Fibroblast of lung (primary cell): ENCODE measurements around the gene IL13RA1. TPM values are rescaled to one million over a fixed set of nuclear protein-coding genes. Genes with fewer than 3 reads are reported as not detected.

ENCODE experiments used
- DNase-seq, 2 donors: peaks; one replicate each; pipeline versions ENCODE4 v3.0.0 to v3.0.0-alpha.2; 2010; ENCODE audit warnings: low read depth in 2 of 2
- H2AFZ ChIP-seq: 2 replicates; pipeline ENCODE4 v1.5.1; 2012; ENCODE audit warnings: low read length, control low read depth, inconsistent platforms
- H3K27ac ChIP-seq: 2 replicates; pipeline ENCODE4 v1.5.1; 2011; ENCODE audit warnings: low read length, control low read depth; ENCODE audit not compliant: insufficient read depth
- H3K27me3 ChIP-seq: 2 replicates; pipeline ENCODE4 v1.5.1; 2011; ENCODE audit warnings: mild to moderate bottlenecking, low read length; ENCODE audit not compliant: control insufficient read depth, insufficient read depth
- H3K36me3 ChIP-seq: 2 replicates; pipeline ENCODE4 v1.5.1; 2011; ENCODE audit warnings: low read length; ENCODE audit not compliant: control insufficient read depth, insufficient read depth
- H3K4me1 ChIP-seq: 2 replicates; pipeline ENCODE4 v1.5.1; 2011; ENCODE audit warnings: low read length; ENCODE audit not compliant: control insufficient read depth, insufficient read depth; ENCODE audit errors: extremely low read depth
- H3K4me2 ChIP-seq: 2 replicates; pipeline ENCODE4 v1.5.1; 2011; ENCODE audit warnings: low read length, control low read depth; ENCODE audit not compliant: insufficient read depth; ENCODE audit errors: extremely low read depth
- H3K4me3 ChIP-seq, 4 experiments: fragments of 200-600 bp in 1 of 4; sonication (generic) in 1 of 4; replicated peaks in 1 of 4; 2 replicates each; pipeline ENCODE4 v1.5.1; 2011 to 2016; ENCODE audit warnings: low read length in 4 of 4, low read depth in 3 of 4, mild to moderate bottlenecking in 3 of 4, control low read depth in 2 of 4, inconsistent platforms in 1 of 4, mixed read lengths in 1 of 4; ENCODE audit not compliant: insufficient read depth in 1 of 4; ENCODE audit errors: control extremely low read depth in 1 of 4
- H3K79me2 ChIP-seq: 2 replicates; pipeline ENCODE4 v1.5.1; 2012; ENCODE audit warnings: mild to moderate bottlenecking, low read length, inconsistent platforms; ENCODE audit not compliant: control insufficient read depth, insufficient read depth
- H3K9ac ChIP-seq: 2 replicates; pipeline ENCODE4 v1.5.1; 2011; ENCODE audit warnings: mild to moderate bottlenecking, low read length, control low read depth; ENCODE audit not compliant: insufficient read depth
- H3K9me3 ChIP-seq: 2 replicates; pipeline ENCODE4 v1.5.1; 2012; ENCODE audit warnings: low read depth, low read length; ENCODE audit not compliant: control insufficient read depth, insufficient read depth
- H4K20me1 ChIP-seq: 2 replicates; pipeline ENCODE4 v1.5.1; 2011; ENCODE audit warnings: low read length; ENCODE audit not compliant: control insufficient read depth, insufficient read depth; ENCODE audit errors: extremely low read depth
- EZH2 ChIP-seq: IDR thresholded peaks from 2 replicates; pipeline ENCODE4 v1.5.1; 2012; ENCODE audit warnings: low read length, control low read depth, mild to moderate bottlenecking; ENCODE audit errors: missing control alignments
- polyA plus RNA-seq, 2 donors: library from polyadenylated mRNA; depleted of rRNA in 1 of 2; stranded (reverse) in 1 of 2; unstranded in 1 of 2; fragments of >200 nt; gene quantifications; 2 replicates each; pipeline ENCODE4 v1.2.1, GENCODE V29; 2011 to 2012; ENCODE audit warnings: missing spikeins in 1 of 2
- total RNA-seq: library from RNA; depleted of rRNA; stranded (reverse); fragments of >200 nt; gene quantifications from 2 replicates; pipeline ENCODE4 v1.2.1, GENCODE V29; 2014
- TF ChIP-seq, protein P1 (sequence below), 2 donors: IDR thresholded peaks in 1 of 2; conservative IDR thresholded peaks in 1 of 2; 1 replicate in 1 of 2; 2 replicates in 1 of 2; pipeline ENCODE4 v1.5.1; 2011 to 2012; ENCODE audit warnings: low read length in 2 of 2, control low read depth in 1 of 2, inconsistent platforms in 1 of 2, low read depth in 1 of 2, mild to moderate bottlenecking in 1 of 2

The IL13RA1 gene
- total and polyA plus RNA-seq, 2 donors (not counting 1 experiment from before 2014, with no cell fraction given) = 67.4 to 104 TPM

DNA sequence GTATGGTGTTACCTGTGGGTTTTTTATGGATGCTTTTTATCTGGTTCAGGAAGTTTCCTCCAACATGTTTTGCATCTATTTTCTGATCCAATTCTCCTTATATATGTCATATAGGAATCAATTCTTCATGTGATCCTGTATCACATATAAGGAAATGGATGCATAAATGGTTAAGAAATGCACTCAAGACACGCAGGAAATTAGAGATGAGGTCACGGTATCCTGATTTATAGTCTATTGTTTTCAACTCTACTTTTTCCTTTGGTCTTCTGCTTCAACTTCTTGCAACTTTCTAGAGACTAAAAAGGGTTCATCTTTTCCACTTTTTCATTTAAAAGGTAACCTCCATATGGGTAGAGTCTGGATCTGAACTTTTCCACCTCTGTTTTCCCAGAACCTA is 33.6 kb upstream of the IL13RA1 start:
- Histone ChIP-seq H3K36me3 (no peaks in the 10 kb centered on the region), H3K4me2 (no peak overlapping the region), H3K9me3 (no peaks in the 10 kb centered on the region), H3K9ac (no peak overlapping the region), H3K79me2 (no peaks in the 10 kb centered on the region), H4K20me1 (no peaks in the 10 kb centered on the region), H2AFZ (no peak overlapping the region), H3K4me3 (no peak overlapping the region), H3K27me3 (no peaks in the 10 kb centered on the region), H3K27ac (no peak overlapping the region), H3K4me1 (no peaks in the 10 kb centered on the region)
- DNase-seq = no peak
- no peak for TF ChIP-seq EZH2
- TF ChIP-seq, protein P1, sequence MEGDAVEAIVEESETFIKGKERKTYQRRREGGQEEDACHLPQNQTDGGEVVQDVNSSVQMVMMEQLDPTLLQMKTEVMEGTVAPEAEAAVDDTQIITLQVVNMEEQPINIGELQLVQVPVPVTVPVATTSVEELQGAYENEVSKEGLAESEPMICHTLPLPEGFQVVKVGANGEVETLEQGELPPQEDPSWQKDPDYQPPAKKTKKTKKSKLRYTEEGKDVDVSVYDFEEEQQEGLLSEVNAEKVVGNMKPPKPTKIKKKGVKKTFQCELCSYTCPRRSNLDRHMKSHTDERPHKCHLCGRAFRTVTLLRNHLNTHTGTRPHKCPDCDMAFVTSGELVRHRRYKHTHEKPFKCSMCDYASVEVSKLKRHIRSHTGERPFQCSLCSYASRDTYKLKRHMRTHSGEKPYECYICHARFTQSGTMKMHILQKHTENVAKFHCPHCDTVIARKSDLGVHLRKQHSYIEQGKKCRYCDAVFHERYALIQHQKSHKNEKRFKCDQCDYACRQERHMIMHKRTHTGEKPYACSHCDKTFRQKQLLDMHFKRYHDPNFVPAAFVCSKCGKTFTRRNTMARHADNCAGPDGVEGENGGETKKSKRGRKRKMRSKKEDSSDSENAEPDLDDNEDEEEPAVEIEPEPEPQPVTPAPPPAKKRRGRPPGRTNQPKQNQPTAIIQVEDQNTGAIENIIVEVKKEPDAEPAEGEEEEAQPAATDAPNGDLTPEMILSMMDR (conservative IDR thresholded peaks at IDR 0.05 in 1 of 2, IDR thresholded peaks at IDR 0.05 in 1 of 2; ENCODE audit: low read depth in 1 of 2, low read length in 2 of 2) = no peak

DNA sequence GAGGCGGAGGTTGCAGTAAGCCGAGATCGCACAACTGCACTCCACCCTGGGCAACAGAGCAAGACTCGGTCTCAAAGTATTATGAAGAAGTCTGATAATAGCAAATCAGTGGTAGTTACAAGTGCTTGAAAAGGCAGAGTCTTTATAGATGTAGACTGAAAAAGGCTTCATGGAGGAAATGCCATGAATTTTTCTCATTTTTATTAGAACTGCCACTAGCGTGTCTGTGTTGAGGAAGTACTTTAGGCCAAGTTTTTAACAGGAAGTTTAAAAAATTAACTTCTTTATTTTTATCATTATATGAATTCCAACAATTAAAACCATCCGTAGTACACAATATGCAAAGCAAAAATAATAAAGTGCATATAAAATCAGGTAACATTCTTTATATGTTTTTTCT is 32.8 kb upstream of the IL13RA1 start:
- Histone ChIP-seq H2AFZ (no peak overlapping the region), H3K27me3 (no peaks in the 10 kb centered on the region), H3K79me2 (no peaks in the 10 kb centered on the region), H3K4me3 (no peak overlapping the region), H4K20me1 (no peaks in the 10 kb centered on the region), H3K27ac (no peak overlapping the region), H3K9ac (no peak overlapping the region), H3K4me1 (no peaks in the 10 kb centered on the region), H3K36me3 (no peaks in the 10 kb centered on the region), H3K9me3 (no peaks in the 10 kb centered on the region), H3K4me2 (no peak overlapping the region)
- TF ChIP-seq EZH2 = no peak
- TF ChIP-seq, protein P1 (conservative IDR thresholded peaks at IDR 0.05 in 1 of 2, IDR thresholded peaks at IDR 0.05 in 1 of 2; ENCODE audit: low read depth in 1 of 2, low read length in 2 of 2) = no peak
- DNase-seq = peak in 1 of 2 donors; percentile 7

DNA sequence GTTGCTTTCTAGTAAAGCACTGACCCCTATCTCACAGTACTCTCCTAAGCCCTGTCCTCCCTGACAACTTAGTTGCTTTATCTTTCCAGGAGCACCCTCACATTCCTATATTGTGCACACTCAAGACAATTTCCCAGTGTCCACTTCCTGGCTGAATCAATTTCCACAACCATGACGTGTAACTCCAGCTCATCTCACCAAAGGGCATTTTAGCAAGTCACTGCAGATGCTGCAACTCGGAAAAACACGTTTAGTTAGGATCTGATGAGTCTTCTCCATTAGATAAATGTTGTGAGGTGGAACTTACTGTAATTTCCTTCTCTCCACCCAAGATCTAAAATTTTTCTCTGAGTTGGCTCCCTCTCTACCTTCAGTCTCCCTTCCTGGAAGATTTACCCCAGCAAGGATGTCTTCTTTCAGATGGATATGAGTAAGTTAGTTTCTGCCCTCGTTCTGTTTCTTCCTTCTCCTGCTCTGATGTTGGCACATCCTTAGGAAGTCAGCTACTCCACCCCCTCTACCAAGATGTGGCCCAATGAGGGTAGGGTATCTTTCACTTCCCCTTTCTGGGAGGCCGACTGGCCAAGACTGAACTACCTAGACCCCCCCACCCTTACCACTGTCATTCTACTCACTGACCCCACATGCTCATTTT is 28.8 kb upstream of the IL13RA1 start:
- TF ChIP-seq, protein P1 (conservative IDR thresholded peaks at IDR 0.05 in 1 of 2, IDR thresholded peaks at IDR 0.05 in 1 of 2; ENCODE audit: low read depth in 1 of 2, low read length in 2 of 2) = no peak
- no peak for TF ChIP-seq EZH2
- Histone ChIP-seq H3K27ac (no peak overlapping the region), H2AFZ (no peak overlapping the region), H3K4me2 (no peak overlapping the region), H4K20me1 (no peaks in the 10 kb centered on the region), H3K4me3 (no peak overlapping the region), H3K9ac (no peak overlapping the region), H3K79me2 (no peaks in the 10 kb centered on the region), H3K36me3 (no peaks in the 10 kb centered on the region), H3K4me1 (no peaks in the 10 kb centered on the region), H3K27me3 (no peaks in the 10 kb centered on the region), H3K9me3 (no peaks in the 10 kb centered on the region)
- no peak for DNase-seq
